GM12878 (cell line): ENCODE results near the gene RBM4B. TPM values are rescaled to one million over a fixed set of nuclear protein-coding genes. Genes with fewer than 3 reads are reported as not detected.

ENCODE experiments used
- ATAC-seq: fragments of 200-7000 bp; cut with Tn5 transposase; 3 replicates; pipeline ENCODE4 v1.9.1; 2020; ENCODE audit warnings: mild to moderate bottlenecking, moderate library complexity
- BruUV-seq: library from RNA; stranded (reverse); fragments of 400-500 nt; replicated peaks from 2 replicates; lab custom pipeline; 2021; lab: Mats Ljungman, UMichigan
- CTCF ChIA-PET: fragments of 300-600 bp; sonication (Branson Sonifier 250); formaldehyde crosslinking; extraction: SDS; loops from one replicate; lab custom pipeline; 2021; ENCODE audit warnings: inconsistent platforms; lab: Yijun Ruan, JAX
- POLR2A ChIA-PET: fragments of 350-600 bp; formaldehyde crosslinking; extraction: SDS; loops from one replicate; lab custom pipeline; 2021; ENCODE audit warnings: inconsistent platforms; lab: Charles Lee
- RAD21 ChIA-PET: fragments of 300-600 bp; sonication (Branson Sonifier 250); formaldehyde crosslinking; loops from one replicate; lab custom pipeline; 2023; ENCODE audit warnings: antibody characterized with exemption; ENCODE audit not compliant: unreplicated experiment; lab: Charles Lee
- SMC1A ChIA-PET: fragments of 300-600 bp; sonication (Branson Sonifier 250); formaldehyde crosslinking; loops from one replicate; lab custom pipeline; 2023; ENCODE audit not compliant: unreplicated experiment, uncharacterized antibody; lab: Charles Lee
- DNase-seq: peaks from one replicate; pipeline ENCODE4 v3.0.0-alpha.2; 2011; ENCODE audit warnings: low read depth, low spot score
- FAIRE-seq: peaks from 3 replicates; lab custom pipeline; 2011; peaks lifted over from hg19 to GRCh38; lab: Jason Lieb, UNC
- H2AFZ ChIP-seq: 2 replicates; pipeline ENCODE4 v1.6.0; 2011; ENCODE audit warnings: low read depth, low read length, control low read depth; ENCODE audit not compliant: control insufficient read depth
- H3K27ac ChIP-seq: 2 replicates; pipeline ENCODE4 v1.5.1; 2011; ENCODE audit warnings: control low read depth; ENCODE audit not compliant: control insufficient read depth, insufficient read depth
- H3K27me3 ChIP-seq, 2 experiments: replicated peaks in 1 of 2; 2 replicates each; pipeline versions ENCODE4 v1.6.0 to v1.6.1; 2011; ENCODE audit warnings: low read length in 1 of 2; ENCODE audit not compliant: control insufficient read depth in 2 of 2, insufficient read depth in 2 of 2
- H3K36me3 ChIP-seq, 2 experiments: 2 replicates each; pipeline ENCODE4 v1.5.1; 2011; ENCODE audit warnings: low read length in 1 of 2; ENCODE audit not compliant: control insufficient read depth in 2 of 2, insufficient read depth in 2 of 2
- H3K4me1 ChIP-seq: 2 replicates; pipeline ENCODE4 v1.6.1; 2011; ENCODE audit warnings: mild to moderate bottlenecking, low read length, moderate library complexity, mixed read lengths; ENCODE audit not compliant: control insufficient read depth, insufficient read depth
- H3K4me2 ChIP-seq: 2 replicates; pipeline ENCODE4 v1.6.0; 2011; ENCODE audit warnings: control low read depth; ENCODE audit not compliant: control insufficient read depth, insufficient read depth
- H3K4me3 ChIP-seq: fragments of 200-600 bp; sonication (generic); 2 replicates; pipeline ENCODE4 v1.5.1; 2016
- H3K79me2 ChIP-seq: 2 replicates; pipeline ENCODE4 v1.6.0; 2011; ENCODE audit warnings: low read length; ENCODE audit not compliant: control insufficient read depth, insufficient read depth
- H3K9ac ChIP-seq: 2 replicates; pipeline ENCODE4 v1.8.0; 2011; ENCODE audit warnings: low read length, control low read depth, mixed read lengths; ENCODE audit not compliant: control insufficient read depth, insufficient read depth
- H3K9me3 ChIP-seq: replicated peaks from 3 replicates; pipeline ENCODE4 v1.5.1; 2011; ENCODE audit warnings: mild to moderate bottlenecking, low read length; ENCODE audit not compliant: control insufficient read depth, insufficient read depth
- H4K20me1 ChIP-seq: 2 replicates; pipeline ENCODE4 v1.6.0; 2011; ENCODE audit not compliant: control insufficient read depth, insufficient read depth
- ASH2L ChIP-seq: fragments of 300-600, 200-600 bp; sonication (generic); IDR thresholded peaks from 2 replicates; pipeline ENCODE4 v1.6.1; 2017; ENCODE audit warnings: low read depth, mild to moderate bottlenecking, borderline replicate concordance
- ATF3 ChIP-seq: IDR thresholded peaks from 2 replicates; pipeline ENCODE4 v1.6.1; 2011; ENCODE audit warnings: low read depth, mild to moderate bottlenecking, low read length, moderate library complexity, borderline replicate concordance; ENCODE audit errors: extremely low read depth
- CREM ChIP-seq: IDR thresholded peaks from 2 replicates; pipeline ENCODE4 v1.6.1; 2014; ENCODE audit warnings: antibody characterized with exemption, low read depth
- FOXM1 ChIP-seq: IDR thresholded peaks from 2 replicates; pipeline ENCODE4 v1.6.1; 2012; ENCODE audit warnings: low read depth, mild to moderate bottlenecking, inconsistent platforms, low read length, moderate library complexity
- POLR2AphosphoS2 ChIP-seq: IDR thresholded peaks from 2 replicates; pipeline ENCODE4 v1.6.1; 2011; ENCODE audit warnings: low read depth, mild to moderate bottlenecking, low read length, improper control_type of control experiment, moderate library complexity
- SPI1 ChIP-seq: IDR thresholded peaks from 2 replicates; pipeline ENCODE4 v1.6.1; 2011; ENCODE audit warnings: low read depth, mild to moderate bottlenecking, low read length, moderate library complexity, borderline replicate concordance; ENCODE audit not compliant: insufficient read depth
- WGBS: methylation state at CpG from one replicate; pipeline ENCODE4 v1.1.6; 2016; ENCODE audit warnings: low lambda C conversion rate; ENCODE audit not compliant: insufficient replicate concordance, insufficient coverage; ENCODE audit errors: missing lambda C conversion rate; 5-methylcytosine and 5-hydroxymethylcytosine counted together
- in situ Hi-C: fragments of 300-500 bp; cut with MboI; formaldehyde crosslinking; loops from 9 replicates; pipeline ENCODE4 v1.14.3; 2018; ENCODE audit warnings: mixed read lengths
- intact Hi-C: fragments of 100-400 bp; cut with micrococcal nuclease; formaldehyde crosslinking; loops from one replicate; pipeline ENCODE4 v1.14.2; 2022; ENCODE audit not compliant: unreplicated experiment
- polyA plus RNA-seq, 11 experiments: library from polyadenylated mRNA; depleted of rRNA in 4 of 11; unstranded in 6 of 11; stranded (reverse) in 5 of 11; fragments of >200 nt; fragmentation: Nextera tagmentation in 4 of 11; fragmentation: Illumina TruSeq in 1 of 11; extraction: Ambion mirVana in 4 of 11; extraction: Trizol in 1 of 11; gene quantifications; 1 replicate in 1 of 11; 2 replicates in 10 of 11; pipeline versions ENCODE4 v1.2.1 to v1.2.3, GENCODE V29; 2011 to 2016; ENCODE audit warnings: inconsistent platforms in 2 of 11, missing spikeins in 2 of 11, low read depth in 1 of 11
- total RNA-seq, 4 experiments: library from RNA; depleted of rRNA in 3 of 4; stranded (reverse); fragments of >200 nt in 3 of 4; fragmentation: Illumina TruSeq in 1 of 4; extraction: Trizol in 1 of 4; gene quantifications; 2 replicates each; pipeline versions ENCODE4 v1.2.1 to v1.2.3, GENCODE V29; 2013 to 2021
- TF ChIP-seq, protein P1 (sequence below): fragments of 450-650 bp; conservative IDR thresholded peaks from 2 replicates; pipeline ENCODE4 v1.6.1; 2017; ENCODE audit warnings: mild to moderate bottlenecking, moderate library complexity
- TF ChIP-seq, protein P2 (sequence below), 3 experiments: IDR thresholded peaks in 2 of 3; conservative IDR thresholded peaks in 1 of 3; 2 replicates each; pipeline ENCODE4 v1.5.1; 2011; ENCODE audit warnings: low read depth in 3 of 3, low read length in 3 of 3, mild to moderate bottlenecking in 3 of 3, control low read depth in 2 of 3, moderate library complexity in 2 of 3, inconsistent platforms in 1 of 3, mixed read lengths in 1 of 3; ENCODE audit not compliant: control insufficient read depth in 2 of 3, insufficient read depth in 1 of 3; ENCODE audit errors: extremely low read depth in 1 of 3

The RBM4B gene
- total and polyA plus RNA-seq, 10 of the 15 experiments (the other 5 are each of a cell fraction or from before 2014, with no cell fraction given): 16.1 to 37.0 (median 21.6) TPM

- TF ChIP-seq, protein P1, sequence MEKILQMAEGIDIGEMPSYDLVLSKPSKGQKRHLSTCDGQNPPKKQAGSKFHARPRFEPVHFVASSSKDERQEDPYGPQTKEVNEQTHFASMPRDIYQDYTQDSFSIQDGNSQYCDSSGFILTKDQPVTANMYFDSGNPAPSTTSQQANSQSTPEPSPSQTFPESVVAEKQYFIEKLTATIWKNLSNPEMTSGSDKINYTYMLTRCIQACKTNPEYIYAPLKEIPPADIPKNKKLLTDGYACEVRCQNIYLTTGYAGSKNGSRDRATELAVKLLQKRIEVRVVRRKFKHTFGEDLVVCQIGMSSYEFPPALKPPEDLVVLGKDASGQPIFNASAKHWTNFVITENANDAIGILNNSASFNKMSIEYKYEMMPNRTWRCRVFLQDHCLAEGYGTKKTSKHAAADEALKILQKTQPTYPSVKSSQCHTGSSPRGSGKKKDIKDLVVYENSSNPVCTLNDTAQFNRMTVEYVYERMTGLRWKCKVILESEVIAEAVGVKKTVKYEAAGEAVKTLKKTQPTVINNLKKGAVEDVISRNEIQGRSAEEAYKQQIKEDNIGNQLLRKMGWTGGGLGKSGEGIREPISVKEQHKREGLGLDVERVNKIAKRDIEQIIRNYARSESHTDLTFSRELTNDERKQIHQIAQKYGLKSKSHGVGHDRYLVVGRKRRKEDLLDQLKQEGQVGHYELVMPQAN: no peak
- TF ChIP-seq CREM (no peak), ATF3 (no peak), FOXM1 (no peak), POLR2AphosphoS2 (no peak), SPI1 (no peak), ASH2L (no peak)
- TF ChIP-seq, protein P2, sequence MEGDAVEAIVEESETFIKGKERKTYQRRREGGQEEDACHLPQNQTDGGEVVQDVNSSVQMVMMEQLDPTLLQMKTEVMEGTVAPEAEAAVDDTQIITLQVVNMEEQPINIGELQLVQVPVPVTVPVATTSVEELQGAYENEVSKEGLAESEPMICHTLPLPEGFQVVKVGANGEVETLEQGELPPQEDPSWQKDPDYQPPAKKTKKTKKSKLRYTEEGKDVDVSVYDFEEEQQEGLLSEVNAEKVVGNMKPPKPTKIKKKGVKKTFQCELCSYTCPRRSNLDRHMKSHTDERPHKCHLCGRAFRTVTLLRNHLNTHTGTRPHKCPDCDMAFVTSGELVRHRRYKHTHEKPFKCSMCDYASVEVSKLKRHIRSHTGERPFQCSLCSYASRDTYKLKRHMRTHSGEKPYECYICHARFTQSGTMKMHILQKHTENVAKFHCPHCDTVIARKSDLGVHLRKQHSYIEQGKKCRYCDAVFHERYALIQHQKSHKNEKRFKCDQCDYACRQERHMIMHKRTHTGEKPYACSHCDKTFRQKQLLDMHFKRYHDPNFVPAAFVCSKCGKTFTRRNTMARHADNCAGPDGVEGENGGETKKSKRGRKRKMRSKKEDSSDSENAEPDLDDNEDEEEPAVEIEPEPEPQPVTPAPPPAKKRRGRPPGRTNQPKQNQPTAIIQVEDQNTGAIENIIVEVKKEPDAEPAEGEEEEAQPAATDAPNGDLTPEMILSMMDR (IDR thresholded peaks at IDR 0.05 in 2 of 3, conservative IDR thresholded peaks at IDR 0.05 in 1 of 3; ENCODE audit: control insufficient read depth in 2 of 3, extremely low read depth in 1 of 3, insufficient read depth in 1 of 3, low read depth in 3 of 3, low read length in 3 of 3): no peak
- Histone ChIP-seq H3K4me2 (no peak overlapping the region), H3K9ac (no peak overlapping the region), H3K27ac (no peak overlapping the region), H3K36me3 (no peaks in the 10 kb centered on the region), H4K20me1 (no peaks in the 10 kb centered on the region), H3K4me1 (no peaks in the 10 kb centered on the region), H3K27me3 (no peaks in the 10 kb centered on the region), H3K79me2 (no peaks in the 10 kb centered on the region), H3K9me3 (no peaks in the 10 kb centered on the region), H2AFZ (no peak overlapping the region), H3K4me3 (no peak overlapping the region)
- WGBS: 54% methylated on average over 33 of the region's 33 CpGs
- ChIA-PET RAD21 (no interaction called here), SMC1A (no interaction called here), CTCF (interaction anchor here (0.8 to 2.8 kb wide), 4 partner anchors 7 to 151 kb away, joined by 3 to 6 read pairs (median 4); no protein-coding TSS in a partner anchor), POLR2A (no interaction called here)
- FAIRE-seq: no peak
- DNase-seq: no peak
- BruUV-seq: no TSS peak
- in situ Hi-C loops (no loop called here), intact Hi-C loops (no loop called here)
- no peak for ATAC-seq
These were observed 9.4 kb upstream of the RBM4B start for GRCh38 chr11:66686801-66687750.
